ENCODE results near the gene HIGD1B.

DNA sequence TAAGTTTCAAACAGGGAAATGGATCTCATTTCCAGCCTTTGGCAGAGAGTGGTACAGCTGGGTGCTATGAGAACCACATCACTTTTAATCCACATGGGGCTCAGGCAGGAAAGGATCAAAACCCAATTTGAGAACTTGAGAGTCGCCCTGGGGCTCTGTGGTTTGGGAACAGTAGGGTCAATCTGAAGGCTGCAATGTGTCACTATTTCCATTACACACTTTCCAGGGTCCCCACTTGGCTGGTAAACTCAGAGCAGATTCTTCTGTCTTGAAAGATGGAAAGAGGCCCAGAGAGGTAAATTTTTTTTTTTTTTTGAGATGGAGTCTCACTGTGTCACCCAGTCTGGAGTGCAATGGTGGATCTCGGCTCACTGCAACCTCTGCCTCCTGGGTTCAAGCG, 6.7 kb upstream of the HIGD1B start:
- TF ChIP-seq GABPA (IDR thresholded peaks at IDR 0.05 in 1 of 2, conservative IDR thresholded peaks at IDR 0.05 in 1 of 2) = no peak
- no peak for TF ChIP-seq YY1 (IDR thresholded peaks at IDR 0.05)
- TF ChIP-seq, protein P1, sequence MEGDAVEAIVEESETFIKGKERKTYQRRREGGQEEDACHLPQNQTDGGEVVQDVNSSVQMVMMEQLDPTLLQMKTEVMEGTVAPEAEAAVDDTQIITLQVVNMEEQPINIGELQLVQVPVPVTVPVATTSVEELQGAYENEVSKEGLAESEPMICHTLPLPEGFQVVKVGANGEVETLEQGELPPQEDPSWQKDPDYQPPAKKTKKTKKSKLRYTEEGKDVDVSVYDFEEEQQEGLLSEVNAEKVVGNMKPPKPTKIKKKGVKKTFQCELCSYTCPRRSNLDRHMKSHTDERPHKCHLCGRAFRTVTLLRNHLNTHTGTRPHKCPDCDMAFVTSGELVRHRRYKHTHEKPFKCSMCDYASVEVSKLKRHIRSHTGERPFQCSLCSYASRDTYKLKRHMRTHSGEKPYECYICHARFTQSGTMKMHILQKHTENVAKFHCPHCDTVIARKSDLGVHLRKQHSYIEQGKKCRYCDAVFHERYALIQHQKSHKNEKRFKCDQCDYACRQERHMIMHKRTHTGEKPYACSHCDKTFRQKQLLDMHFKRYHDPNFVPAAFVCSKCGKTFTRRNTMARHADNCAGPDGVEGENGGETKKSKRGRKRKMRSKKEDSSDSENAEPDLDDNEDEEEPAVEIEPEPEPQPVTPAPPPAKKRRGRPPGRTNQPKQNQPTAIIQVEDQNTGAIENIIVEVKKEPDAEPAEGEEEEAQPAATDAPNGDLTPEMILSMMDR (IDR thresholded peaks at IDR 0.05; ENCODE audit: low read depth, low read length, missing input control) = no peak
- TF ChIP-seq, protein P2, sequence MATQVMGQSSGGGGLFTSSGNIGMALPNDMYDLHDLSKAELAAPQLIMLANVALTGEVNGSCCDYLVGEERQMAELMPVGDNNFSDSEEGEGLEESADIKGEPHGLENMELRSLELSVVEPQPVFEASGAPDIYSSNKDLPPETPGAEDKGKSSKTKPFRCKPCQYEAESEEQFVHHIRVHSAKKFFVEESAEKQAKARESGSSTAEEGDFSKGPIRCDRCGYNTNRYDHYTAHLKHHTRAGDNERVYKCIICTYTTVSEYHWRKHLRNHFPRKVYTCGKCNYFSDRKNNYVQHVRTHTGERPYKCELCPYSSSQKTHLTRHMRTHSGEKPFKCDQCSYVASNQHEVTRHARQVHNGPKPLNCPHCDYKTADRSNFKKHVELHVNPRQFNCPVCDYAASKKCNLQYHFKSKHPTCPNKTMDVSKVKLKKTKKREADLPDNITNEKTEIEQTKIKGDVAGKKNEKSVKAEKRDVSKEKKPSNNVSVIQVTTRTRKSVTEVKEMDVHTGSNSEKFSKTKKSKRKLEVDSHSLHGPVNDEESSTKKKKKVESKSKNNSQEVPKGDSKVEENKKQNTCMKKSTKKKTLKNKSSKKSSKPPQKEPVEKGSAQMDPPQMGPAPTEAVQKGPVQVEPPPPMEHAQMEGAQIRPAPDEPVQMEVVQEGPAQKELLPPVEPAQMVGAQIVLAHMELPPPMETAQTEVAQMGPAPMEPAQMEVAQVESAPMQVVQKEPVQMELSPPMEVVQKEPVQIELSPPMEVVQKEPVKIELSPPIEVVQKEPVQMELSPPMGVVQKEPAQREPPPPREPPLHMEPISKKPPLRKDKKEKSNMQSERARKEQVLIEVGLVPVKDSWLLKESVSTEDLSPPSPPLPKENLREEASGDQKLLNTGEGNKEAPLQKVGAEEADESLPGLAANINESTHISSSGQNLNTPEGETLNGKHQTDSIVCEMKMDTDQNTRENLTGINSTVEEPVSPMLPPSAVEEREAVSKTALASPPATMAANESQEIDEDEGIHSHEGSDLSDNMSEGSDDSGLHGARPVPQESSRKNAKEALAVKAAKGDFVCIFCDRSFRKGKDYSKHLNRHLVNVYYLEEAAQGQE (IDR thresholded peaks at IDR 0.05) = no peak
- TF ChIP-seq SP1 (IDR thresholded peaks at IDR 0.05) = no peak
- TF ChIP-seq TAF1 (conservative IDR thresholded peaks at IDR 0.05) = no peak
- no peak for TF ChIP-seq FOXA1 (IDR thresholded peaks at IDR 0.05)
- TF ChIP-seq, protein P3, sequence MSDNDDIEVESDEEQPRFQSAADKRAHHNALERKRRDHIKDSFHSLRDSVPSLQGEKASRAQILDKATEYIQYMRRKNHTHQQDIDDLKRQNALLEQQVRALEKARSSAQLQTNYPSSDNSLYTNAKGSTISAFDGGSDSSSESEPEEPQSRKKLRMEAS (IDR thresholded peaks at IDR 0.05) = no peak
- TF ChIP-seq, protein P4, sequence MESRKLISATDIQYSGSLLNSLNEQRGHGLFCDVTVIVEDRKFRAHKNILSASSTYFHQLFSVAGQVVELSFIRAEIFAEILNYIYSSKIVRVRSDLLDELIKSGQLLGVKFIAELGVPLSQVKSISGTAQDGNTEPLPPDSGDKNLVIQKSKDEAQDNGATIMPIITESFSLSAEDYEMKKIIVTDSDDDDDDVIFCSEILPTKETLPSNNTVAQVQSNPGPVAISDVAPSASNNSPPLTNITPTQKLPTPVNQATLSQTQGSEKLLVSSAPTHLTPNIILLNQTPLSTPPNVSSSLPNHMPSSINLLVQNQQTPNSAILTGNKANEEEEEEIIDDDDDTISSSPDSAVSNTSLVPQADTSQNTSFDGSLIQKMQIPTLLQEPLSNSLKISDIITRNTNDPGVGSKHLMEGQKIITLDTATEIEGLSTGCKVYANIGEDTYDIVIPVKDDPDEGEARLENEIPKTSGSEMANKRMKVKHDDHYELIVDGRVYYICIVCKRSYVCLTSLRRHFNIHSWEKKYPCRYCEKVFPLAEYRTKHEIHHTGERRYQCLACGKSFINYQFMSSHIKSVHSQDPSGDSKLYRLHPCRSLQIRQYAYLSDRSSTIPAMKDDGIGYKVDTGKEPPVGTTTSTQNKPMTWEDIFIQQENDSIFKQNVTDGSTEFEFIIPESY (IDR thresholded peaks at IDR 0.05) = no peak
- TF ChIP-seq, protein P5, sequence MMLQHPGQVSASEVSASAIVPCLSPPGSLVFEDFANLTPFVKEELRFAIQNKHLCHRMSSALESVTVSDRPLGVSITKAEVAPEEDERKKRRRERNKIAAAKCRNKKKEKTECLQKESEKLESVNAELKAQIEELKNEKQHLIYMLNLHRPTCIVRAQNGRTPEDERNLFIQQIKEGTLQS (IDR thresholded peaks at IDR 0.05) = no peak
- no peak for TF ChIP-seq RAD21 (IDR thresholded peaks at IDR 0.05)
- no peak for TF ChIP-seq HNF4G (IDR thresholded peaks at IDR 0.05)
